ENCODE results near the gene PACSIN2.

DNA sequence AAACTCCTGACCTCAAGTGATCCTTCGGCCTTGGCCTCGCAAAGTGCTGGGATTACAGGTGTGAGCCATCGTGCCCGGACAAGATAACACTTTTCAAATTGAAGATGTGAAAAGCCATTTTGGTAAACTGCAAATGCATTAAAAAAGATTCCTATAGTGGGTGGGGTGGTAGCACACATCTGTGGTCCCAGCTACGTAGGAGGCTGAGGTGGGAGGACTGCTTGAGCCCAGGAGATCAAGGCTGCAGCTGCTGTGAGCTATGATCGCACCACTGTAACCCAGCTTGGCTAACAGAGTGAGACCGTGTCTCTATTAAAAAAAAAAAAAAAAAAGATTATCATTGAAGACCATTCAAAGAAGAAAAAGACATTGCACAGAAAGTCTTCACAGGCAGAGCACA, 140.9 kb downstream of the PACSIN2 start:
- TF ChIP-seq POLR2AphosphoS5 (IDR thresholded peaks at IDR 0.05; ENCODE audit: low read depth, low read length) = no peak
- TF ChIP-seq REST (IDR thresholded peaks at IDR 0.05; ENCODE audit: insufficient read depth in 1 of 2, low read depth in 2 of 2, low read length in 2 of 2) = no peak

All from PFSK-1 (cell line).